B cell (primary cell): ENCODE measurements around the gene GTPBP3. TPM values are rescaled to one million over a fixed set of nuclear protein-coding genes. Genes with fewer than 3 reads are reported as not detected.

Experiments
- ATAC-seq: fragments of 200-7000 bp; cut with Tn5 transposase; one replicate; pipeline ENCODE4 v1.10.0; 2021; ENCODE audit warnings: low read depth, mild to moderate bottlenecking, moderate number of reproducible peaks, moderate library complexity
- CTCF ChIA-PET: fragments of 350-600 bp; sonication (Branson Sonifier 250); formaldehyde crosslinking; loops from one replicate; lab custom pipeline; 2021; ENCODE audit warnings: antibody characterized with exemption, inconsistent platforms; lab: Charles Lee
- POLR2A ChIA-PET: fragments of 350-600 bp; sonication (Branson Sonifier 250); formaldehyde crosslinking; loops from one replicate; lab custom pipeline; 2021; ENCODE audit warnings: antibody characterized with exemption; lab: Charles Lee
- DNase-seq: peaks from one replicate; pipeline ENCODE4 v3.0.0; 2013
- H2AFZ ChIP-seq: 2 replicates; pipeline ENCODE4 v1.6.1; 2012; ENCODE audit warnings: mild to moderate bottlenecking, low read depth, low read length; ENCODE audit not compliant: insufficient read depth, poor library complexity, severe bottlenecking
- H3K27ac ChIP-seq, 2 donors: 1 replicate in 1 of 2; 2 replicates in 1 of 2; pipeline ENCODE4 v1.5.1; 2012 to 2013; ENCODE audit warnings: low read length in 2 of 2, mild to moderate bottlenecking in 2 of 2, moderate library complexity in 1 of 2
- H3K27me3 ChIP-seq, 4 experiments: fragments of 200-600 bp in 1 of 4; sonication (generic) in 1 of 4; replicated peaks in 1 of 4; 1 replicate in 2 of 4; 2 replicates in 2 of 4; pipeline versions ENCODE4 v1.6.1 to v1.7.0; 2013 to 2016; ENCODE audit warnings: low read length in 3 of 4, mild to moderate bottlenecking in 2 of 4, mixed read lengths in 1 of 4, moderate library complexity in 1 of 4; ENCODE audit not compliant: insufficient read depth in 4 of 4, control insufficient read depth in 3 of 4; ENCODE audit errors: control extremely low read depth in 1 of 4
- H3K36me3 ChIP-seq, 2 experiments: replicated peaks in 1 of 2; 1 replicate in 1 of 2; 2 replicates in 1 of 2; pipeline versions ENCODE4 v1.6.1 to v1.7.1; 2013; ENCODE audit warnings: low read length in 1 of 2; ENCODE audit not compliant: insufficient read depth in 2 of 2, control insufficient read depth in 1 of 2; ENCODE audit errors: control extremely low read depth in 1 of 2, extremely low read depth in 1 of 2
- H3K4me1 ChIP-seq, 2 donors: fragments of 200-600 bp in 1 of 2; sonication (generic) in 1 of 2; 1 replicate in 1 of 2; 2 replicates in 1 of 2; pipeline versions ENCODE4 v1.5.1 to v1.6.1; 2013 to 2017; ENCODE audit warnings: low read length in 2 of 2; ENCODE audit not compliant: control insufficient read depth in 2 of 2, insufficient read depth in 2 of 2
- H3K4me2 ChIP-seq: replicated peaks from 2 replicates; pipeline ENCODE3; 2012; ENCODE audit warnings: mild to moderate bottlenecking, low read depth, low read length; ENCODE audit not compliant: poor library complexity, severe bottlenecking
- H3K4me3 ChIP-seq, 5 experiments: fragments of 200-600 bp in 1 of 5; sonication (generic) in 1 of 5; 1 replicate in 3 of 5; 2 replicates in 2 of 5; pipeline versions ENCODE4 v1.5.1 to v1.7.0; 2011 to 2016; ENCODE audit warnings: low read length in 4 of 5, mild to moderate bottlenecking in 4 of 5, low read depth in 2 of 5, control low read depth in 1 of 5, moderate library complexity in 1 of 5; ENCODE audit not compliant: insufficient read depth in 1 of 5; ENCODE audit errors: control extremely low read depth in 1 of 5, extremely low read depth in 1 of 5
- H3K79me2 ChIP-seq: fragments of 200-600 bp; sonication (generic); one replicate; pipeline ENCODE4 v1.6.0; 2016; ENCODE audit warnings: low read length; ENCODE audit not compliant: control insufficient read depth, insufficient read depth
- H3K9ac ChIP-seq: fragments of 200-600 bp; sonication (generic); 2 replicates; pipeline ENCODE4 v1.6.1; 2017; ENCODE audit warnings: mild to moderate bottlenecking, low read length, moderate library complexity
- H3K9me3 ChIP-seq, 3 donors: one replicate each; pipeline versions ENCODE4 v1.6.1 to v1.7.1; 2013; ENCODE audit warnings: low read length in 2 of 3; ENCODE audit not compliant: control insufficient read depth in 2 of 3, insufficient read depth in 1 of 3; ENCODE audit errors: control extremely low read depth in 1 of 3
- H4K20me1 ChIP-seq: 2 replicates; pipeline ENCODE4 v1.6.0; 2012; ENCODE audit warnings: mild to moderate bottlenecking, low read length; ENCODE audit not compliant: insufficient read depth, control insufficient read depth, poor library complexity, severe bottlenecking
- H3K27ac Mint-ChIP-seq: one replicate; pipeline ENCODE4 v1.8.0; 2021; ENCODE audit warnings: mixed read lengths
- H3K27me3 Mint-ChIP-seq: one replicate; pipeline ENCODE4 v1.8.0; 2021; ENCODE audit warnings: mixed read lengths
- H3K4me1 Mint-ChIP-seq: one replicate; pipeline ENCODE4 v1.8.0; 2021; ENCODE audit warnings: mixed read lengths
- H3K4me3 Mint-ChIP-seq: one replicate; pipeline ENCODE4 v1.8.0; 2021; ENCODE audit warnings: mixed read lengths
- H3K9me3 Mint-ChIP-seq: one replicate; pipeline ENCODE4 v1.8.0; 2022; ENCODE audit warnings: mixed read lengths; ENCODE audit not compliant: insufficient read depth
- EZH2 ChIP-seq: IDR thresholded peaks from 2 replicates; pipeline ENCODE4 v1.6.1; 2012; ENCODE audit warnings: borderline replicate concordance, low read depth, mild to moderate bottlenecking, moderate library complexity, low read length; ENCODE audit not compliant: insufficient read depth, poor library complexity, severe bottlenecking
- WGBS: methylation state at CpG from one replicate; pipeline ENCODE4 v1.1.5; 2013; ENCODE audit warnings: missing lambda C conversion rate; ENCODE audit not compliant: insufficient coverage; 5-methylcytosine and 5-hydroxymethylcytosine counted together
- intact Hi-C: fragments of 100-400 bp; cut with micrococcal nuclease; formaldehyde crosslinking; loops from one replicate; pipeline ENCODE4 v1.10.0; 2022
- polyA plus RNA-seq: library from polyadenylated mRNA; depleted of rRNA; stranded (reverse); fragments of >200 nt; gene quantifications from 2 replicates; pipeline ENCODE4 v1.2.3, GENCODE V29; 2012
- total RNA-seq, 2 donors: library from RNA; stranded (reverse); fragments of 120-200 nt in 1 of 2; gene quantifications; 1 replicate in 1 of 2; 2 replicates in 1 of 2; pipeline versions ENCODE4 v1.2.3 to v1.2.4, GENCODE V29; 2013 to 2022
- TF ChIP-seq, protein P1 (sequence below): fragments of 200-600 bp; IDR thresholded peaks from one replicate; pipeline ENCODE4 v1.8.0; 2022; ENCODE audit warnings: antibody characterized with exemption, mild to moderate bottlenecking

GTPBP3 gene
- total and polyA plus RNA-seq, 2 donors (not counting 1 experiment from before 2014, with no cell fraction given) = 41.6 to 44.9 TPM

DNA sequence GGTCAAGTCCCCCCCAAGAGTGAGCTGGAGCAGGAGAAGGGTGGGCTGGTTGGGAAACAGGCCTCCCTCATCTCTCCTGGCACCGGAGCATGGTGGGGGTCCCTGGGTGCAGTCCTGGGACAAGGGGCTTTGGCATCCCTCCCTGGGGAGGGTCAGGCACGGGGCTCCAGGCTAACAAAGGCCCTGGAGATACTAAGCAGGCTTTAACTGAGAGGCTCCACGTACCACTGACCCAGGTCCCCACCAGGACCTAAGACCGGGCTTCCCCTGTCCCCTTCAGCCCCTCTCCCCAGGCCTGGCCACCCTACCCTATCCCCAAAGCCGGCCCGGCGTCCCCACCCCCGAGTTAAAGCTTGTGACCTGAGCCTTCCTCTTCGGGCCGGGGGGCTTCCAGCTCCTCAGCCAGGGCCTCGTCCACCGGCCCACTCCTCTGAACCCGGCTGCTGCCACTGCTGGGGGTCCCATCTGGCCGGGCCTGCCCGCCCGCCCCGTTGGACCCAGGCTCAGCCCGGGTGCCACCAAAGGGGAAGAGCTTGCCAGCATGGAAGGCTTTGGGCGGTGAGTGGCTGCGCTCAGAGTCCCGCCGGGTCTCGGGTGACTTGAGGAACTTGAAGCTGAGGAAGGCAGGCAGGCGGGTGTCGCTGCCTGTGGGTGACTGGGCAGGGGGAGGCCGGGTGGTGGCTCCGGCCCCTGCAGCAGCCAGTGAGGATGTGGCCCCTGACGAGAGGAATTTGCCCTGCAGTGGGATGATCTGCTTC is 12.8 kb upstream of the GTPBP3 start:
- Histone ChIP-seq H4K20me1 (peaks cover 18% of the 10 kb centered on the region), H3K4me1 (peaks cover 8 to 14% of the 10 kb centered on the region in 2 donors), H3K9me3 (no peaks in the 10 kb centered on the region), H3K27ac (no peak overlapping the region), H3K4me2 (no peak overlapping the region), H3K27me3 (peaks cover 0 to 2% (median 0%) of the 10 kb centered on the region in 4 experiments), H3K36me3 (peaks cover 0 to 12% of the 10 kb centered on the region in 2 experiments), H3K4me3 (no peak overlapping the region), H3K79me2 (no peaks in the 10 kb centered on the region), H3K9ac (no peak overlapping the region), H2AFZ (no peak overlapping the region)
- CTCF ChIA-PET = interaction anchor here (0.9 kb wide), 1 partner anchor 12 kb away, joined by 3 read pairs; no protein-coding TSS in a partner anchor
- intact Hi-C loops = no loop called here
- DNase-seq (no peak), ATAC-seq (no peak)
- H3K4me1 Mint-ChIP-seq = peaks cover 5% of the 10 kb centered on the region
- no peak overlapping the region for H3K4me3 Mint-ChIP-seq
- no peaks in the 10 kb centered on the region for H3K27me3 Mint-ChIP-seq
- H3K9me3 Mint-ChIP-seq = no peaks in the 10 kb centered on the region
- no peak for TF ChIP-seq EZH2
- TF ChIP-seq, protein P1, sequence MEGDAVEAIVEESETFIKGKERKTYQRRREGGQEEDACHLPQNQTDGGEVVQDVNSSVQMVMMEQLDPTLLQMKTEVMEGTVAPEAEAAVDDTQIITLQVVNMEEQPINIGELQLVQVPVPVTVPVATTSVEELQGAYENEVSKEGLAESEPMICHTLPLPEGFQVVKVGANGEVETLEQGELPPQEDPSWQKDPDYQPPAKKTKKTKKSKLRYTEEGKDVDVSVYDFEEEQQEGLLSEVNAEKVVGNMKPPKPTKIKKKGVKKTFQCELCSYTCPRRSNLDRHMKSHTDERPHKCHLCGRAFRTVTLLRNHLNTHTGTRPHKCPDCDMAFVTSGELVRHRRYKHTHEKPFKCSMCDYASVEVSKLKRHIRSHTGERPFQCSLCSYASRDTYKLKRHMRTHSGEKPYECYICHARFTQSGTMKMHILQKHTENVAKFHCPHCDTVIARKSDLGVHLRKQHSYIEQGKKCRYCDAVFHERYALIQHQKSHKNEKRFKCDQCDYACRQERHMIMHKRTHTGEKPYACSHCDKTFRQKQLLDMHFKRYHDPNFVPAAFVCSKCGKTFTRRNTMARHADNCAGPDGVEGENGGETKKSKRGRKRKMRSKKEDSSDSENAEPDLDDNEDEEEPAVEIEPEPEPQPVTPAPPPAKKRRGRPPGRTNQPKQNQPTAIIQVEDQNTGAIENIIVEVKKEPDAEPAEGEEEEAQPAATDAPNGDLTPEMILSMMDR = no peak
- no peak overlapping the region for H3K27ac Mint-ChIP-seq
- POLR2A ChIA-PET = interaction anchor here (0.5 to 0.7 kb wide), 2 partner anchors 13 to 1214 kb away, joined by 3 read pairs; no protein-coding TSS in a partner anchor
- WGBS = 86% methylated on average over 24 of the region's 28 CpGs

DNA sequence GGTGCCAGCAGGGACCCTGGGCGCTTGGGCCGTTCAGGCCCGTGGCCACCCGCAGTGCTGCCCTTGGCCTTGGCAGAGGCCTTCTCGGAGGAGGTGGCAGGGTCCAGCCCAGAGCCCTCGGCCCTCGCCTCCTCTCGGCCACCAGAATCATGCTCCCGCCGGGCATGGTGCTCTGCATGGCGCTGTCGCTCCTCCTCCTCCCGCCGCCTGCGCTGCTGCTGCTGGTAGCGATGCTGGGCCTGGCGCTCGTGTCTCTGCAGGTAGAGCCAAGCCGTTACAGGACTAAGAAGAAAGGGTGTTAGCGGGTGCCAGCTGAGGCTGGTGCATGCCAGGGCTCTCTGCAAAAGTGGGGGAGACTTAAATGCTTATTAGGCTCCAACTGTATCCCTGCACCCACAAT is 12.2 kb upstream of the GTPBP3 start:
- no peak overlapping the region for H3K27ac ChIP-seq
- Mint-ChIP-seq H3K27me3 (no peaks in the 10 kb centered on the region), H3K4me3 (no peak overlapping the region), H3K27ac (no peak overlapping the region), H3K4me1 (peaks cover 10% of the 10 kb centered on the region), H3K9me3 (no peaks in the 10 kb centered on the region)
- H3K4me3 ChIP-seq = no peak overlapping the region
- no peak overlapping the region for H3K9ac ChIP-seq
- peaks cover 15% of the 10 kb centered on the region for H4K20me1 ChIP-seq
- no peak for DNase-seq
- WGBS = 97% methylated on average over 18 of the region's 20 CpGs
- ATAC-seq = no peak
- H3K4me1 ChIP-seq = peaks cover 13 to 17% of the 10 kb centered on the region in 2 donors
- no peak overlapping the region for H3K4me2 ChIP-seq
- H3K9me3 ChIP-seq = no peaks in the 10 kb centered on the region
- intact Hi-C loops = no loop called here
- no peak overlapping the region for H2AFZ ChIP-seq
- POLR2A ChIA-PET = interaction anchor here (0.7 kb wide), 1 partner anchor 1214 kb away, joined by 3 read pairs; no protein-coding TSS in a partner anchor
- no peak for TF ChIP-seq EZH2
- TF ChIP-seq, protein P1 = no peak
- CTCF ChIA-PET = no interaction called here
- peaks cover 0 to 8% of the 10 kb centered on the region in 2 experiments for H3K36me3 ChIP-seq
- H3K27me3 ChIP-seq = peaks cover 0 to 6% (median 1%) of the 10 kb centered on the region in 4 experiments
- no peaks in the 10 kb centered on the region for H3K79me2 ChIP-seq
